Measurements from ENCODE around the gene GRAMD4. TPM values are rescaled to one million over a fixed set of nuclear protein-coding genes. Genes with fewer than 3 reads are reported as not detected.

The GRAMD4 gene
- total RNA-seq, 1 donor from 2014 or later = 24.8 TPM

- DNase-seq = no peak
Measured at GRCh38 chr22:46582281-46582933, 37.8 kb upstream of the GRAMD4 start.

GRCh38 chr22:46583571-46583970, 36.6 kb upstream of the GRAMD4 start:
- no peak for DNase-seq

GRCh38 chr22:46584081-46584921, 35.9 kb upstream of the GRAMD4 start:
- DNase-seq = peak; percentile 35

- DNase-seq = no peak
Measured at GRCh38 chr22:46585340-46586122, 34.7 kb upstream of the GRAMD4 start.

GRCh38 chr22:46586123-46586519, 34.1 kb upstream of the GRAMD4 start:
- no peak for DNase-seq

GRCh38 chr22:46586531-46587011, 33.6 kb upstream of the GRAMD4 start:
- no peak for DNase-seq

GRCh38 chr22:46587061-46587460, 33.1 kb upstream of the GRAMD4 start:
- no peak for DNase-seq

- peak; percentile 22 for DNase-seq
Measured at GRCh38 chr22:46587492-46588278, 32.5 kb upstream of the GRAMD4 start.

- DNase-seq = no peak
Measured at GRCh38 chr22:46588279-46589140, 31.7 kb upstream of the GRAMD4 start.

- DNase-seq = no peak
Measured at GRCh38 chr22:46589141-46589748, 30.9 kb upstream of the GRAMD4 start.

GRCh38 chr22:46589871-46590271, 30.3 kb upstream of the GRAMD4 start:
- DNase-seq = no peak

GRCh38 chr22:46590334-46590733, 29.9 kb upstream of the GRAMD4 start:
- no peak for DNase-seq

GRCh38 chr22:46591930-46592329, 28.3 kb upstream of the GRAMD4 start:
- DNase-seq = no peak

- DNase-seq = peak; percentile 59
Measured at GRCh38 chr22:46592390-46592872, 27.8 kb upstream of the GRAMD4 start.

- DNase-seq = no peak
Measured at GRCh38 chr22:46593211-46593681, 26.9 kb upstream of the GRAMD4 start.

- DNase-seq = no peak
Measured at GRCh38 chr22:46593996-46594946, 25.9 kb upstream of the GRAMD4 start.

- DNase-seq = no peak
Measured at GRCh38 chr22:46594947-46595298, 25.3 kb upstream of the GRAMD4 start.

- no peak for DNase-seq
Measured at GRCh38 chr22:46595545-46595944, 24.6 kb upstream of the GRAMD4 start.

- DNase-seq = no peak
Measured at GRCh38 chr22:46596032-46596441, 24.1 kb upstream of the GRAMD4 start.

All from tongue (tissue), 2 donors.